CD1c-positive myeloid dendritic cell (primary cell): ENCODE results near the gene TXNDC15.
A peak's percentile ranks its signal among the peaks of the same experiment; 100 is the strongest.
"Not testable (repeated sequence)": the region's sequence is repeated elsewhere in the genome, so short reads cannot be mapped to it uniquely, and the experiment has no call there.

ENCODE experiments used
- DNase-seq: peaks from one replicate; pipeline ENCODE4 v3.0.0-alpha.2; 2016; ENCODE audit errors: extremely low spot score

TXNDC15 gene

DNA sequence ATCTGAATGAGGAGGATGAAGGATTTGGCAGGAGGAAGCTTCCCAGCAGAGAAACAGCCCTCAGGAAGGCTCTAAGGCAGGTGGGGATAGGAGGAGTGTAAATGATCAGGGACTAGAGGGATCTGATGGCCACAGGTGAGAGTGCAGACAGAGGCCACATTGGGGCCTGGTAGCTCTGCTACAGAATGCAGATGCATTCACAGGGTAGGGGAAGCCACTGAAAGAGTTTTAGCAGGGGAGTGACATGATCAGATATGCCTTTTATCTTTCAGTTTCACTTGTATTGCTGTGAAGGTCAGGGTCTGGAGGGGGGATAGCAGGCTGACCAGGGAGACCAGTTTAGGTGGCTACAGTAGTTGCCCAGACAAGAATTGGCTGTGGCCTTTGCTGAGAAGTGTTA lies 3.0 kb downstream of the TXNDC15 start:
- no peak for DNase-seq

GRCh38 chr5:134878403-134878802 lies 4.2 kb downstream of the TXNDC15 start:
- DNase-seq: no peak

DNA sequence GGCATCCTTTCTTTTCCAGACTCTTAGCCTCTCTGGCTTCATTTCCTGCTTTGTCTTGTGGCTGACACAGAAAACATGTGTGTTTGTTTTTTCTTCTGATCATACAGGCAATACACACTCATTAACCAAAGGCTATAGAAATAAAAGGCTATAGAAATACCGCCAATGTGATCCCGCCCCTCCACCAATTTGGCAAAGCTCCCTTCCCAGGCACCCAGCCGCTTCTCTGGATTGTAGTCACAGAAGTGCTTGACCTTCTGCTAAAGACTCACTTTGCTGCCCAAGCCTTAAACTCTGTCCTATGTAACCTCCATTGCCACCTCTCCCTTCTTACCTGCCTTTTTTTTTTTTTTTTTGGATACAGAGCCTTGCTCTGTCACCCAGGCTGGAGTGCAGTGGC lies 5.3 kb downstream of the TXNDC15 start:
- DNase-seq: no peak

DNA sequence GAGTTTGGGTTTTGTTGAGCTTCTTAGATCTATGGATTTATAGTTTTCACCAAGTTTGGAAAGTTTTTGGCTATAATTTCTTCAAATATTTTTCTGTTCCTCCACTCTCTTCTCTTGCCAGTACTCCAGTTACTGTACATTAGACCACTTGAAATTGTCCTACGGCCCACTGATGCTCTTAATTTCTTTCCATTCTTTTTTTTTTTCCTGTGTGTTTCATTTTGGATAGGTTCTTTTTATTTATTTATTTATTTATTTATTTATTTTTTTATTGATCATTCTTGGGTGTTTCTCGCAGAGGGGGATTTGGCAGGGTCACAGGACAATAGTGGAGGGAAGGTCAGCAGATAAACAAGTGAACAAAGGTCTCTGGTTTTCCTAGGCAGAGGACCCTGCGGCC lies 6.8 kb downstream of the TXNDC15 start:
- DNase-seq: not testable (repeated sequence)

DNA sequence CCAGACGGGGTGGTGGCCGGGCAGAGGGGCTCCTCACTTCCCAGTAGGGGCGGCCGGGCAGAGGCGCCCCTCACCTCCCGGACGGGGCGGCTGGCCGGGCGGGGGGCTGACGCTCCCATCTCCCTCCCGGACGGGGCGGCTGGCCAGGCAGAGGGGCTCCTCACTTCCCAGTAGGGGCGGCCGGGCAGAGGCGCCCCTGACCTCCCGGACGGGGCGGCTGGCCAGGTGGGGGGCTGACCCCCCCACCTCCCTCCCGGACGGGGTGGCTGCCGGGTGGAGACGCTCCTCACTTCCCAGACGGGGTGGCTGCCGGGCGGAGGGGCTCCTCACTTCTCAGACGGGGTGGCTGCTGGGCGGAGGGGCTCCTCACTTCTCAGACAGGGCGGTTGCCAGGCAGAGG lies 7.5 kb downstream of the TXNDC15 start:
- DNase-seq: not testable (repeated sequence)

GRCh38 chr5:134887593-134888159 lies 13.5 kb downstream of the TXNDC15 start:
- DNase-seq: no peak

DNA sequence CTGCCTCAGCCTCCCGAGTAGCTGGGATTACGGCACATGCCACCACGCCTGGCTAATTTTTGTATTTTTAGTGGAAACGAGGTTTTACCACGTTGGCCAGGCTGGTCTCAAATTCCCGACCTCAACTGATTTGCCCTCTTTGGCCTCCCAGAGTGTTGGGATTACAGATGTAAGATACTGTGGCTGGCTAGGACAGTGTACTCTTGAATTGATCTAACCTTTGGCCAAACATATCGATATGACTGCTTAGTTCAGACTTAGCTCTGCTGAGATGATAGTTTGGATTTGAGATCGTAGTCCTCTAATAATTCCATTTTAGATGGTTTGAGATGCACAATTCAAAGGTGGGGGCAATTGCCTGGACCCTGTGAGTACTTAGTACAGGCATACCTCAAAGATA lies 15.2 kb downstream of the TXNDC15 start:
- DNase-seq: no peak

DNA sequence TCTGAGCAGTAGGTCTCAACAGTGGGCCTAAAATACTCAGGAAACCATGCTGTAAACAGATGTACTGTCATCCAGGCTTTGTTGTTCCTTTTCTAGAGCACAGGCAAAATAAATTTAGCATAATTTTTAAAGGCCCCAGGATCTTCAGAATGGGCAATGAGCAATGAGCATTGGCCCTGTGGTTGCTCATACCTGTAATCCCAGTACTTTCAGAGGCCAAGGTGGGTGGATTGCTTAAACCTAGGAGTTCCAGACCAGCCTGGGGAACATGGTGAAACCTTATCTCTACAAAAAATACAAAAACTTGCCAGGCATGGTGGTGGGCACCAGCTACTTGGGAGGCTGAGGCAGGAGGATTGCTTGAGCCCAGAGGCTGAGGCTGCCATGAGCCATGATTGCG lies 17.3 kb downstream of the TXNDC15 start:
- no peak for DNase-seq

DNA sequence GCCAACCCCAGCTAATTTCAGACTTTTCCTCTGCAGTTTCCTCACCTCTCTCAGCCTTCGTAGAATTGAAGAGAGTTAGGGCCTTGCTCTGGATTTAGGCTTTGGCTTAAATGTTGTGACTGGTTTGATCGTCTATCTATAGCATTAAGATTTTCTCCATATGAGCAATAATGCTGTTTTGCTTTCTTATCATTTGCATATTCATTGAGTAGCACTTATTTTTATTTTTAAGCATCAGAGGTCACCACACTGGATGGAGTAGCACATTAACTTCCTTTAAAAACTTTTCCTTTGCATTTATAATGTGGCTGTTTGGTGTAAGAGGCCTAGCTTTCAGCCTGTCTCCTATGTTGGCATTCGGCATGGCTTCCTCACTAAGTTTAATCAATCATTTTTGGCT lies 18.1 kb downstream of the TXNDC15 start:
- DNase-seq: no peak

GRCh38 chr5:134892926-134893325 lies 18.8 kb downstream of the TXNDC15 start:
- DNase-seq: no peak

- DNase-seq: no peak
Measured at GRCh38 chr5:134893748-134894505, 19.8 kb downstream of the TXNDC15 start.

DNA sequence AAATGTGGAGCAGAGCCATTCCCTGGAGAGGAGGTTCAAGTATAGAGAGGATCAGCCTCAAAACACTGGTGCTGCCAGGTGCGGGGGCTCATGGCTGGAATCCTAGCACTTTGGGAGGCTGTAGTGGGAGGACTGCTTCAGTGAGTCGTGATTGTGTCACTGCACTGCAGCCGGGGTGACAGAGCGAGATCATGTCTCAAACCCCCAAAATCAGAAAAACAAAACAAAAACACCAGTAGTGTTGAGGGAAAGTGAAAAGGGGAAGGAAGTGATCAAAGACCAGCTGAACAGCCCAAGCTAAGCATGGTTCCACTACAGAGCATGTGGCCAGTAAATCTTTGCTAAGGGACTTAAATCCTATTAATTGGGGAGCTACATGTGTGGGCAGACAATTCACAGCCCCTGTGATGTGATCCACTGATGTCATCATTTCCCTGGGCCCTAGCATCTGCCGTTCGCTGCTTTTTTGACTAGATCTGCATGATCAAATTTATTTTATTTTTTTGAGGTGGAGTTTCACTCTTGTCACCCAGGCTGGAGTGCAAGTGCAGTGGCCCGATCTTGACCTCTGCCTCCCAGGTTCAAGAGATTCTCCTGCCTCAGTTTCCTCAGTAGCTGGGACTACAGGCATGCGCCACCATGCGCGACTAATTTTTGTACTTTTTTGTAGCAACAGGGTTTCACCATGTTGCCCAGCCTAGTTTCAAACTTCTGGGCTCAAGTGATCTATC lies 28.1 kb downstream of the TXNDC15 start:
- peak; percentile 44 for DNase-seq

- DNase-seq: peak; percentile 98
Measured at GRCh38 chr5:134904610-134905245, 30.6 kb downstream of the TXNDC15 start, which contains the start of gene PCBD2. Gene PCBD2 (plus strand): TSS chr5:134905131. CDS start chr5:134905140, 9 bp downstream.

DNA sequence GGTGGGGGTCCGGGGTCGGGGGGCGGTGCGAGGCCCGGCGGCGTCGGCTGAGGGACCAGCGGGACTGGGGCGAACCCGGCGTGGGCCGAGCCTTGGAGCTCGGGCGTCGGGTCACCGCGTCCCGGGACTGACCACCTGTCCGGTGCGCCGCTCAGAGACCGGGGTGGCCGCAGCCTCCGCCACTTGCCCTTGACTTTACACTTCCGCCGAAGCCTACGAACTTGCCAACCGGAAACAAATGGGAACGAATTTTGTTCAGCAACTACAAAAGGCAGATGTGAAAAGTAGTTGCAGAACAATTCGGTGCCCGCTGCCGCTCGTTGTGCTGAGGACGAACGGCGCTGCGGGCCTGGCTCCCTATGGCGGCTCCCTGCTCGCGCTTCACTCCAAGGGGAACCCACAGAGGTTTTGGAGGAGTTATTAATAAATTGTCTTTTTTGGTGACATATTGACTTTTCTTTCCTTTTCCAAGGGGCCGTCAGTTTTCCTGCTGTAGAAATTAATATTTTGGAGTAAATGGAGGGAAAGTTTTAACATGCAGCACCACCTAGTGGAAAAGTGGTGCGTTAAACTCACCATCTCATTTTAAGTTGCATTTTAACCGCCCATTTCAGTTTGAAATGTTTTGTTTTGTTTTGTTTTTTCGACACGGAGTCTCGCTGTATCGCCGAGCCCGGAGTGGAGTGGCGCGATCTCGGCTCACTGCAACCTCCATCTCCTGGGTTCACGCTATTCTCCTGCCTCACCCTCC lies 31.2 kb downstream of the TXNDC15 start:
- DNase-seq: peak; percentile 76

DNA sequence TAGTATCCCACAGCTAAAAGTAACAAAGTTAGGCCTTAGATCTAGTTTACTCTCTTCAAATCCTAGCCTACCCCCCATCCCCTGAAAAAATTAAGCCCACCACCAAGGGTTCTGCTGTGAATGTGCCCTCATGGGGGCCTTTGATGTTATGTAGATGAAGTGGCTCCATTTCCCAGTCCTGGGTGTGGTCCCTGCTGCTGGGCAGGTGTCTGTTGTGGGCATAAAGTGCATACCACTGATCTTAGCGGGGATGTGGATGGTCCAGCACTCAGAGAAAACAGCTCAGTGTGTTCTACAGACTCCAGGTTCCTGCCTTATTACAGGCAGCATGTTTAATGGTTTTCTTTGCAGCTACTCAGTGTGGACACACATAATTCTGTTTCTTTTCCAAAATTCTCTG lies 32.6 kb downstream of the TXNDC15 start:
- no peak for DNase-seq

GRCh38 chr5:134910752-134911151 lies 36.6 kb downstream of the TXNDC15 start:
- DNase-seq: not testable (repeated sequence)

DNA sequence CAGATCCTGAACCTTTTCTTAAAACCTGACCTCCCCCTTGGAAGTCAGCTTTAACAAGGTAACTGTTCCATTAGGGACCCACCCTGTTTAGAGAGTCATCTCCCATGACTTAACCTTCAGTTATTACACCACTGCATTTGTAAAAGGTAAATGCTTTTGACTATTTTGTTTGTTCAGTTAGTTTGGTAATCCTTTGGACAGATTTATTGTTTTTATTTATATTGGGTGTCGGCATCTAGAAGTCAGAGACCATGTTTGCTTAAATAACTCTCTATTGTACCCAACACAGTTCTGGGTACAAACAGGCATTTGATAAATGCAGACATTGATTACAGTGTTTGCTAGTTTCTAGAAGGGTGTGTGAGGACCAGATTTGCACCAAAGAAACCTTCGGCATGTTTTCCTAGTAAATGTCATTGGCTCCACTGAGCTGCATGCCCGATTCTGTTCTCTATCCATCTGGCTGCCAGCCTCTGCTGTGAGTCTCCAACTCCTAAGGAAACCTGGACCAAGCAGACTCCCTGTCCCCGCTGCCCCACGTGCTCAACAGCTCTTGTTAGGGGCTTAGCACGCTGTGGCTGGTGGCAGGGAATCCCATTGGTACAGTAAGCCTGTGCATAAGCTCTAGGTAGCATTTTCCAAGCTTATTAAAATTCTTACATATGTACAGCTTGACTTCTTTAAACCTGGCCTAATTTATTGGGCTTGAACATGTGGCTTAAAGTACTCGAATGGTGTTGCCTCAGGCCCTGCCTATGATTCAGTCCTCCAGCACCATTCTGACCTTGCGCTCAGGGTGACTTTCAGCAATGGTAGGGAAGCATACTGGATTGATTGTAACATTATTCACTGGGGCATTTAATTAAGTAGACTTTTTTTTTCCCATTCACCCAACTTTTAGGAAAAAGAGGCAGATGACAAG lies 37.4 kb downstream of the TXNDC15 start:
- DNase-seq: no peak

DNA sequence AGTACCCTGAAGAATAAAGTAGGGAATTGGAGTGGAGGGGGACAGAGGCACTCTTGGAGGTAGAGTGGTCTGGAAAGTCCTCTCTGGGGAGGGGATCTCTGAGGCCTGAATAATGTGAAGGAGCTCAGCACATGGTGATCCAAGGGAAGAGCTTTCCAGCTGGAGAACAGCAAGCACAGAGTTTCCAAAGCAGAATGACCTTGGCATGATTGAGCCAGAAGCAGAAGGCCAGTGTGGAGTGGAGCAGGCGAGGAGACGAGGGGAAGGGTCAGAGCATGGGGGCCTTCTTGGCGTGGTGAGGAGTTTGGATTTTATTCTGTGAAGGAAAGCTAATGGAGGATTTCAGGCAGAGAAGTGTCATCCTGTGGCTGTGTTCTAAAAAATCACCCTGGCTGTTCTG lies 39.1 kb downstream of the TXNDC15 start:
- DNase-seq: no peak

DNA sequence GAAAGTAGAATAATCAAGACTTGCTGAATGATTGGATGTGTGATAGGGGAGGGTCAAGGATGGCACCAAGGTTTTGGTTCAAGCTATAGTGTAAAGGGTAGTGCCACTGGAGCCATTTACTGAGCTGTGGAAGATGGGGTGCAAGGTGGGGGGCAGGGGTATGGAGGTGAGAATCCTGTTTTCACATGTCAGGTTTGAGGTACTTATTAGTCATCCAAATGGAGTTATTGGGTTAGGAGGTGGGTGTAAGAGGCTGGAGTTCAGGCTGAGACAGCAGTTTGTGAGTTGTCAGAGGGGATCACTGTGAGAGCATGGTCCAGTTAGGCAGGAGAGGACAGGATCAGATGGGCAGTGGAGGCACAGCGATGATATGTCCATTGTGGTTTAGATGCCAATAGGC lies 39.6 kb downstream of the TXNDC15 start:
- DNase-seq: no peak

DNA sequence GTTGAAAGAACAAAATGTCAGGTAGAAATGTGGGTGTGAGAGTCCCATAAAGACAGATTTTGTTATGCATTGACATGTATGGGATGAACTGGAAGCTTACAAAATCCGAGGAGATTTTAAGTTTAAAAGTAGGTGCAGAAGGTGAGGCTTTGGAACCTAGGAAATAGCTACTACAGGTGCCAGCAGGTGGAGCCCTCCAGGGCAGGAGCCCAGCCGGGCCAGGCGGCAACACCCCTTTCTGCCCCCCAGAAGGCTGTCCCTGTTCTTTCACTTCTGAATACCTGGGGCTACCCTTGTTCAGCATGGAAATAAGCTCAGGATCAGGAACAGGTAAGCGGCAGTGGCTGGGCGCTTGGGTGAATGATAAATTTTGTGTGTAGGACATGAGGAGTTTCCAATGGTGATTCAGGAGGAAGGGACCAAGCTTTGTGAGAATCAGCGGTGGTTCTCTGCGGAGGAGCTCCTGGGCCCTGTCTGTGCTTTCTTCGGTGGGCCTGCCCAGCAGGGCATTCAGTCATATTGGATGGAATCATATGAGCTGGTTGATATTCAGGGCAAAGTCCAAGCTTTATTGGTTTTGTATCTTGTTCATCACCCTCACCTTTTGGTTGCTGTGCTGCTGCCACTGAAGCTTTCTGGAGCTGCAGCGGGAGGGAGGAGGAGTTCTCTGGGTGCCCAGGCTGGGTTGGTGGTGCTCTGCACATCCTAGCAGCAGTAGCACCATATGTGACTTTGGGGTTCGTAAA lies 43.1 kb downstream of the TXNDC15 start:
- DNase-seq: no peak
